Mesodermal cell (in vitro differentiated cells): ENCODE measurements around the gene SNX9.

Source experiments
- H3K27ac ChIP-seq: 2 replicates; pipeline ENCODE4 v1.7.0; 2013; ENCODE audit warnings: mild to moderate bottlenecking, low read depth, low read length, moderate library complexity; ENCODE audit not compliant: severe bottlenecking
- H3K36me3 ChIP-seq: 2 replicates; pipeline ENCODE4 v1.7.1; 2013; ENCODE audit warnings: mild to moderate bottlenecking, low read length, moderate library complexity; ENCODE audit not compliant: control insufficient read depth, insufficient read depth
- H3K4me1 ChIP-seq: one replicate; pipeline ENCODE4 v1.7.1; 2013; ENCODE audit warnings: mild to moderate bottlenecking, low read length; ENCODE audit not compliant: insufficient read depth, control insufficient read depth, poor library complexity, severe bottlenecking
- H3K4me3 ChIP-seq: 2 replicates; pipeline ENCODE4 v1.7.0; 2013; ENCODE audit warnings: low read length, control low read depth, mild to moderate bottlenecking; ENCODE audit not compliant: insufficient read depth, poor library complexity, severe bottlenecking; ENCODE audit errors: extremely low read depth
- H3K9me3 ChIP-seq: 2 replicates; pipeline ENCODE4 v1.7.1; 2013; ENCODE audit warnings: mild to moderate bottlenecking, low read length, moderate library complexity; ENCODE audit not compliant: control insufficient read depth
- WGBS, 2 experiments: methylation state at CpG; one replicate each; pipeline ENCODE4 v1.1.5; 2013; ENCODE audit warnings: missing lambda C conversion rate in 2 of 2; ENCODE audit not compliant: insufficient coverage in 2 of 2; 5-methylcytosine and 5-hydroxymethylcytosine counted together

SNX9 gene

DNA sequence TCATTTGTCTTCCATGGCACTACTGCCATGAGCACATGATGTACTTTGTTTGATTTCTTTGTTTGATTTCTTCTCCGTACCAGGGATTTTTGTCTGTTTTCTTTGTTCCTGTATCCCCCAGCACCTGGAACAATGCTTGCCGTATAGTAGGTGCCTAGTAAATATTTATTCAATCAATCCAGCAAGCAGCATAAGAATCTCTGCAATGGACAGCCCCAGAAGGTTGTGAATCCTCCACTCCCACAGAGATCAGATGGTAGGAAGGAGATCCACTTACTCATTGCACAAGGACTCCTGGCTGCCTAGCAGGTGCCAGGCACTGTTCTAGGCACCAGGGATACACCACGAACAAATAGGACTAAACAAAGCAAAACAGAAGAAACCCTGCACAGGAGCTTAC lies 151.9 kb downstream of the SNX9 start:
- 100% methylated on average over 1 of the region's 3 CpGs for WGBS, 2 experiments

DNA sequence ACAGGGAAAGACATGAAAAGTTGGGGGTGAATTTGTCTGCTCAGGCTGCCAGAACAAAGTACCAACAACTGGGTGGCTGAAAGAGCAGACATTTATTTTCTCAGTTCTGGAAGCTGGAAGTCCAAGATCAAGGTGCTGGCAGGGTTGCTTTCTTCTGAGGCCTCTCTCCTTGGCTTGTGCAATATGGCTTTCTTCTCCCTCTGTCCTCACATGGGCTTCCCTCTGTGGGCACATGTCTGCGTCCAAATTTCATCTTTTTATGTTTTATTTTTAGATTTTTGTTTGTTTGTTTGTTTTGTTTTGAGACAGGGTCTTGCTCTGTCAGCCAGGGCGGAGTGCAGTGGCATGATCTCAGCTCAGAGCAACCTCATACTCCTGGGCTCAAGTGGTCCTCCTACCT lies 152.4 kb downstream of the SNX9 start:
- no peak overlapping the region for H3K27ac ChIP-seq
- H3K4me1 ChIP-seq = peaks cover 9% of the 10 kb centered on the region
- H3K4me3 ChIP-seq = no peak overlapping the region
- WGBS, 2 experiments = 100% methylated on average over 1 of the region's 2 CpGs; no CpG with 5 or more reads in 1 of the 2 experiments
- no peaks in the 10 kb centered on the region for H3K9me3 ChIP-seq
- no peaks in the 10 kb centered on the region for H3K36me3 ChIP-seq

More for the DNA sequence above, 151.9 kb downstream of the SNX9 start:
- Histone ChIP-seq H3K27ac (no peak overlapping the region), H3K4me3 (no peak overlapping the region), H3K36me3 (no peaks in the 10 kb centered on the region), H3K4me1 (peaks cover 9% of the 10 kb centered on the region), H3K9me3 (no peaks in the 10 kb centered on the region)

GRCh38 chr6:157976345-157977175 lies 153.5 kb downstream of the SNX9 start:
- peaks cover 9% of the 10 kb centered on the region for H3K4me1 ChIP-seq
- H3K36me3 ChIP-seq = no peaks in the 10 kb centered on the region
- no peaks in the 10 kb centered on the region for H3K9me3 ChIP-seq
- WGBS, 2 experiments = 90 to 91% methylated on average over 14 to 16 of the region's 21 CpGs
- H3K27ac ChIP-seq = no peak overlapping the region
- no peak overlapping the region for H3K4me3 ChIP-seq

- 94 to 98% methylated on average over 10 of the region's 10 CpGs for WGBS, 2 experiments
- H3K4me1 ChIP-seq = peaks cover 9% of the 10 kb centered on the region
- no peak overlapping the region for H3K27ac ChIP-seq
- H3K36me3 ChIP-seq = no peaks in the 10 kb centered on the region
- H3K9me3 ChIP-seq = no peaks in the 10 kb centered on the region
- no peak overlapping the region for H3K4me3 ChIP-seq
Measured at GRCh38 chr6:157977176-157977804, 154.2 kb downstream of the SNX9 start.

- no peak overlapping the region for H3K27ac ChIP-seq
- no peak overlapping the region for H3K4me3 ChIP-seq
- H3K36me3 ChIP-seq = no peaks in the 10 kb centered on the region
- peaks cover 9% of the 10 kb centered on the region for H3K4me1 ChIP-seq
- H3K9me3 ChIP-seq = no peaks in the 10 kb centered on the region
- 95 to 96% methylated on average over 13 to 14 of the region's 16 CpGs for WGBS, 2 experiments
Measured at GRCh38 chr6:157978021-157978783, 155.2 kb downstream of the SNX9 start.

DNA sequence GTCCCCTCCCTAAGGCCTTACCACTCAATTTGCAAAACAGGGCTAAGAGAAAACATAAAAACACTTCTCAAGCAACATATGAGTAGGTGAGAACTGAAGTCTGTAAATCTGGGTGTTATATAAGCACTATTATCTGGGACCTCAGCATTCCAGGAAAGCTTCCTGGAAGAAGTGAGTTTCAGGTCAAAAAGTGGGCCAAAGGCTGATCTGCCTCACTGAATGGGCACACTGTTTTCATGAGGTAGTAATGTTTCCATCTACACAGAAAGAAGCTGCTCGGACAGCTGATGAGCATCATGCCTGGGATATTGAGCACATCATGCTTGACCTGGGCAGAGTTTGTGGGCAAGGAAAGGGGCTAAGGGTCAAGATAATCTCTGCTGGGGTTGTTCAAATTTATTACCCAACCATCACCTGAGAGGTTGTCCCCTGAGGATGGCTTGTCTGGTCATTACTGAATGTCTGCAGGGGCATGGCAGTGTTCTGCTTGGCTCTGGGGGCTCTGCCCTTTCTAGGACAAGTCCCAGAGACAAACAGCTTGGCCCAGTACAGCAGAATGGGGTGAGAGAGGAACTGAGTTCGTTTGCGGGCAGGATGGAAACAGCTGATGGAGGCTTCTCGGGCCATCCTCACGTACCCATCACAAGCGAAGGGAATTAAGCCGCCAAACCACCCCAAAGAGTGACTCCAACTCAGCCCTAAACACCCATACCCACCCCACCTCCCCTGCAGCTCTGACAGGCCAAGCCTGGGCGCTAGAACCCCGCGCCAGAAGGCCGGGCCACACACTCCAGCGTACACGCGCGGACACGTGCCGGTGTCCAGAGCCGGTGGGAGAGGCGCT lies 157.5 kb downstream of the SNX9 start:
- Histone ChIP-seq H3K4me1 (peaks cover 14% of the 10 kb centered on the region), H3K4me3 (peak overlapping the region; percentile 72), H3K9me3 (no peaks in the 10 kb centered on the region), H3K36me3 (no peaks in the 10 kb centered on the region), H3K27ac (no peak overlapping the region)
- WGBS, 2 experiments = 91 to 92% methylated on average over 16 to 17 of the region's 19 CpGs

DNA sequence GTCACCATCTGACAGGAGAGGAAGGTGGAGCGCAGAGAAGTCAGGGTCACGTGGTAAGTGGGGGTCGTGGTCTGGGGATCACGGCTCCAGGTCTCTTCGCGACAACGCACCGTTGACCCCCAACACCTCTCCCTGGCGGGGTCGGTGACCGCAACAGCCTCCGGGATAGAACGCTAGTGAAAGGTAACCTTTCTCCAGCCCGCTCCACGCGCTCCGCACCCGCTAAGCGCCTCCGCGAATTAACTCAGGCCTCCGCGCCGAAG lies 158.0 kb downstream of the SNX9 start:
- WGBS, 2 experiments = 26 to 54% methylated on average over 12 to 19 of the region's 24 CpGs
- Histone ChIP-seq H3K36me3 (no peaks in the 10 kb centered on the region), H3K4me1 (peaks cover 20% of the 10 kb centered on the region), H3K4me3 (peak overlapping the region; percentile 72), H3K9me3 (no peaks in the 10 kb centered on the region), H3K27ac (peak overlapping the region; percentile 65)

- 2% methylated on average over 50 to 82 of the region's 86 CpGs for WGBS, 2 experiments
- peaks cover 22% of the 10 kb centered on the region for H3K4me1 ChIP-seq
- peak within 1 kb of the TSS; percentile 65 for H3K27ac ChIP-seq
- no peaks in the 10 kb centered on the region for H3K9me3 ChIP-seq
- H3K36me3 ChIP-seq = no peaks in the 10 kb centered on the region
- peak within 1 kb of the TSS; percentile 72 for H3K4me3 ChIP-seq
Measured at GRCh38 chr6:157981395-157982101, 158.5 kb downstream of the SNX9 start, which contains the start of gene SYNJ2. Gene SYNJ2, plus strand, starts transcription at chr6:157981863. Its CDS starts 99 bp downstream, at chr6:157981962.

DNA sequence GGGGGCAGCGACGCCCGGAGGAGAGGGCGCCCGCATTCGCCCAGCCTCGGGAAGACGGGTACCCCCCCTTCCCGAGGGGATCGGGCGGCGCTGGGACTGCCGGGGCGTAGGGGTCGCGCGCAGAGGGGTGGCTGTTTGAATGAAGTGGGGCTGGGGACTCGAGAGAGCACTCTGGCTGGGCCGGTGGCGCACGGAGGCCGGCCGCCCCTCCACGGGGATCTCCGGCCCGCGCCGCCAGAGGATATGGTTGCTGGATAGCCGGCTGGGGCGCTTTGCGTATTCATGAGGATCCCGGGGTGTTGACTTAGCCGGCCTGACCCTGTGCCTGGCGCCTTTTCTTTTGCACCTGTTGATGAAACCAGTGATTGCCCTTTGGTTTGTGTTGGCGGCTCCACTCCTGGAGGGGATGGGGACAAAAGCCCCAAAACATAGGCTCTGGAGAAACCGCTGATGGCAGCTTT lies 159.1 kb downstream of the SNX9 start:
- WGBS, 2 experiments = 0 to 2% methylated on average over 14 to 28 of the region's 36 CpGs
- H3K4me1 ChIP-seq = peaks cover 22% of the 10 kb centered on the region
- peak overlapping the region; percentile 65 for H3K27ac ChIP-seq
- no peaks in the 10 kb centered on the region for H3K36me3 ChIP-seq
- no peaks in the 10 kb centered on the region for H3K9me3 ChIP-seq
- peak overlapping the region; percentile 72 for H3K4me3 ChIP-seq
